KBM-7 (cell line): Measurements from ENCODE around the gene NEURL1.
"Not testable (repeated sequence)": the region's sequence is repeated elsewhere in the genome, so short reads cannot be mapped to it uniquely, and the experiment has no call there.

Experiments
- DNase-seq: peaks from one replicate; pipeline ENCODE4 v3.0.0-alpha.2; 2015
- in situ Hi-C: fragments of 300-500 bp; cut with MboI; formaldehyde crosslinking; loops from 2 replicates; pipeline ENCODE4 v1.14.3; 2020; ENCODE audit warnings: low sequenced_read_pairs, low pct_unique_long_range_greater_than_20kb, mixed read lengths

The NEURL1 gene

DNA sequence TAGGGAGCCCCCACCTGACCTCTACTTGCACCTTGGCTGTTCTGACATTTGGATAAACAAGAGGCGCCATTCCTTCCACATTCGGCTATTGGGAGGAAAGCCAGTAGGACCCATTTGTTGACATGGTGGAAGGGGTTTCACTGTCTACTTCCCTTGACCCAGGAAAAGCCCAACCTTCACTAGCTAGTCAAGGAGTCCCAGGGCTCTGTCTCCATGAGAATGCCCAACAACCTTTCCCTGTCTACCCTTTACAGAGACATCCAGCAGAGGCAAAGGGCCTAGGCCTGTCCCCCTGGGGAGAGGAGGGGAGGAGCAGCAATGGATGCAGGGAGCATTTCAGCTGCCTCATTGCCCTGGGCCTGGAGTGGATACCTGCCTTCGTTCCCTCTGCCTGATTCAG is 136.1 kb downstream of the NEURL1 start:
- no peak for DNase-seq
- in situ Hi-C loops, result no loop called here

DNA sequence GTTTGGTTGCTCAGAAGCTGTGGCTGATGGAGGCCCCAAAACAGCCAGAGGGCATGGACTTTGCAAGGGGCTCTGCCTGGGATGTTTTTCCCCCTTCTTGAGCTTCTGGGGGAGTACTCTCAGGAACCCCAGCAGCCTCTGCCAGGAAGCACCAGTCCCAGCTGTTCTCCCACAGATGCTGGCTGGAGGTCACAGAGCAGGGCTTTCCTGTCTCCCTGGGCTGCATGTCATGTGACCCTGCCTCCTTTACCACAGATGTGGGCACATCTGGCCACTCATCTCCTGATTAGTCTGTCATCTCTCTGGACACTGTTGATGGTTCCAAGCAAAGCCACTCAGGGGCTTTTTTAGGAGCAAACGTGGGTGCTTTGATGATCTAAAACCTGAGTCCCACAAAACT is 136.7 kb downstream of the NEURL1 start:
- in situ Hi-C loops, result no loop called here
- DNase-seq, result no peak

DNA sequence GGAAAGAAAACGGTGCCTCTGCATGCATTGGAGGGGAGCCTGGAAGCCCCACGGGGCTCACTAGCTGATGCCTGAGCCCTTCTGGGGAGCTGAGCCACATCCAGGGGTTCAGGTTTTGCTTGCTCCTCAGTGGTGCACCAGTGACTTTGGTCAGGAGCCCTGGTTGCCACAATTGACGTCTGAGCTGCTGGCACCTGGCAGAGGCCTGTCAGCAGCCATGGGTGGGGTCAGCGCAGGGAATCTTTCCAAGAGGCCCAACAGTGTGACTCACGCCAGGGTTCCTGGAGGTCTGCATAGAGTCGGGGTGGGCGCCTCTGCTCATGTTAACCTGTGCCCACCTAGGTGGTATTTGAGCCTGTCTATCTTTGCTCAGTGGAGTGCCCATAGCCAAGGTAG is 138.7 kb downstream of the NEURL1 start:
- in situ Hi-C loops, result no loop called here
- DNase-seq, result no peak

DNA sequence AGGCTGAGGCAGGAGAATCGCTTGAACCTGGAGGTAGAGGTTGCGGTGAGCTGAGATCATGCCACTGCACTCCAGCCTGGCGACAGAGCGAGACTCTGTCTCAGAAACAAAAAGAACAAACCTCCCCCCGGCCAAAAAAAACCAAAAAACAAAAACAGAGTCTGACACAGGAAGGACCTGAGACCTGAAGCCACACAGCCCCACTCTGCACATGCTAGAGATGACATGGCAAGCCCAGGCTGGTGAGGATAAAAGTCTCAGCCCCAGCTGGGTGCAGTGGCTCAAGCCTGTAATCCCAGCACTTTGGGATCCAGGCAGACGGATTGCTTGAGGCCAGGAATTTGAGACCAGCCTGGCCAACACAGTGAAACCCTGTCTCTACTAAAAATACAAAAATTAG is 139.4 kb downstream of the NEURL1 start:
- DNase-seq, in situ Hi-C loops: not testable (repeated sequence)

DNA sequence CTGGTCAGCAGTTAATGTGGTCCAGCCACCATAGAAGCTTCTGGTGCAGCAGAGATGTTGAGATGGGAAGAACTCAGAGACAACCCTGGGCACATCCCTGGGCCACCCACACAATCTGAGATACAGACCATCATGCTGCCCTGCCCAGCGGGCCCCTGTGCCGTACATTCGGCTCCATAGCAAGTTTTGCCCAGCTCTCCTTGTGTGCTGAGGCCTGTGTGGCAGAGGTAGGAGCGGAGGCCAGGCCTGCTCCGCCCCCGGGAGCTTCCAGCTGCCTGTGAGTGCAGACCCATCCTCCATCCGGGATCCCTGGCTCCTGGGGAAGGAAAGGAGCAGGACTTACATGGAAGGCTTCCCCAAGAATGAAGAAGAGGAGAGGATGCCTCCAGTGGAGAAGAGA is 140.3 kb downstream of the NEURL1 start:
- no peak for DNase-seq
- in situ Hi-C loops, result no loop called here

DNA sequence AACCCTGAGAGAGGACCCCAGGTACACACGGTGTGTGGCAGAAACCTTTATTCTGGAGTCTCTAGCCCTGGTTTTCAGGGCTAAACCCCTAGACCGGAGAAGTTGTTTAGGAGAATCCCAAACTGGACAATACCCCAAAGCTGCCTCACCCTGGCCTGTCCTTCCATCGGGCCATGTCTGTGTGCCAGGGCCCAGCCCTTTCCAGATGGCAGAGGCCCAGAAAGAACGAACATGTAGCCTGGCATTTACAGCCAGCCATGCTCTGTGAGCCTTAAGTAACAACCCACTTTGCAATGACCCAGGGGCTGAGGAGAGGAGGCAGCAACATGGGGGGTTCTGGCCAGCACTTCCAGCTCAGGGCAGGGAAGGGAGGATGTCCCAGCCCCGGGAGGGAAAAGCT is 142.1 kb downstream of the NEURL1 start:
- DNase-seq, result no peak
- in situ Hi-C loops, result no loop called here

DNA sequence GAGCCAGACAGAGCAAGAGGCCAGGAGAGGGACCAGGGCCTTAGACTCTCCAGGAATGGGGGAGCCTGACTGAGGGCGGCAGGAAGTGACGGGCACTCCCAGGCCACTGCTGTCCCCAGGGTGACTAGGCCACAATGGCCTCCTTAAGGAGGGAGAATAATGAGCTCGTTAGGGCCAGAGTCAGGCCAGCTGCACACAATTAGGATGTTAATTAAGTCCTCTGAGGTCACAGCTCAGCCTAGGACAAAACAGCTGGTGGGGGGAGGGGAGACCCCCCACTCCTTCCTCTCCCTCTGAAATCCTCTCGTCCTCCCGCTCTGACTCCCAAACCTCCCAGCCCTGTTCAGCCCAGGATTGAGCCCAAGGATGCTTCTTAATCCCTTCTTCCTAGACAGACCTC is 143.0 kb downstream of the NEURL1 start:
- in situ Hi-C loops, result no loop called here
- no peak for DNase-seq

DNA sequence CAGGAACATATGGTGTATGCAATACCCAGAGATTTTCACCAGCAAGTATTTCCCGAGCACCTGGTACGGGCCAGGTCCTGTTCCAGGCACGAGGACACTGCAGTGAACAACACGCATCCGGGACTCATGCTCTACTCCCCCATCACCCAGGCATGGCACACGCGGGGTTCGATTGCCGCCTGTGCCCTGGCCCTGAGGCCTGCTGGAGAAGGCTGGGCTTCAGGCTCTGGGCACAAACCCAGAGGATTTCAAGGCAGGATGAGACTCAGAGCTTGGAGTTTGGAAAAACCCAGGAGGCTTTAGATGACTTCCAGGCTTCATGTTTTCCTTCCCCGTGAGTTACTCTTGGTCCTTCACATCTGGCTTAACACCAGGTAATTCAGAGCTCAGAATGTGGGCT is 143.5 kb downstream of the NEURL1 start:
- in situ Hi-C loops, result no loop called here
- no peak for DNase-seq

DNA sequence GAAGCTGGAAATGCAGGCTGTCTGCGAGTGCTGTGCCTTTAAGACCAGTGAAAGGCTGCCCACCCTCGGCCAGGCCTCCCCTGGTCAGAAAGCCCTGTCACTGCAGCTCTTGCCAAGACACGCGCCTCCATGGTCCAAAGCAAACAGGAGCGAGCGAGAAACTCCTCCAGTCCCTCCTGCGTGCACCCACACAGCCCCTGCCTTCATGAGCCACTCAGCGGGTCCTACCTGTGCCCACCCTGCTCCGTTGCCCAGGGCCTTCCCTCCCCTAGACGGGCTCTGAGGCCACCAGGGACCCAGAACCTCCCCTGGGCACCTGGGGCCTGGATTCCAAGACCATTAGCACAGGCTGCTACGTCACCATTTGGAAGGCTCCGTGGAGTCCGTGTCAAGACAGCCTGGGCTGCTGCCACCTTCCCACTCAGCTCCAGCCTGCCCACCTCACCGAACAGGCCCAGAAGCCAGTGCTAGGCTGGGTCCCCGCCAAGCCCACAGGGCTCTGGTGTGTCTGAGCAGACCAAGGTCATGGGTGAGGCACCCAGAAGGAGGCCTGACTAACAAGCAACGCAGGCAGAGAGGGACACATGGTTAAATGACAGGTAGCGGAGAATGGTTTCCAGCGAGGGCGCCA is 144.5 kb downstream of the NEURL1 start:
- in situ Hi-C loops, result no loop called here
- DNase-seq, result no peak

DNA sequence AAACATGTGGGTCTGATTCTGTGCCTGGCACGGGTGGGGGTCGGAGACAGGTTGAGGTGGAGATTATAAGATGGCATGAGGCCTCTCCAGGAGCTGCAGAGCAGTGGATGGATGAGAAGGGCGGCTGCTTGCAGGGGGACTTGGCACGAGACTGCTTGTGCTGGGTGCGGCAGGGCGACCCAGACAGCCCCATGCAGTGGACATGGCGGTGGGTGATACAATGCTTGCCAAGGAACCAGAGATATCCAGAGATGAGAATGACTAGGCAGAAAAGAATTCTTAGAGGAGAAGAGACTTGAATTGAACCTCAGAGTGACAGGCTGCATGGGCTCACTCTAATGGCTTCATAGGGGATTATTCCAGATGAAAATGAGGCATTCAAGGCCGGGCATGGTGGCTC is 145.4 kb downstream of the NEURL1 start:
- in situ Hi-C loops, result no loop called here
- no peak for DNase-seq

DNA sequence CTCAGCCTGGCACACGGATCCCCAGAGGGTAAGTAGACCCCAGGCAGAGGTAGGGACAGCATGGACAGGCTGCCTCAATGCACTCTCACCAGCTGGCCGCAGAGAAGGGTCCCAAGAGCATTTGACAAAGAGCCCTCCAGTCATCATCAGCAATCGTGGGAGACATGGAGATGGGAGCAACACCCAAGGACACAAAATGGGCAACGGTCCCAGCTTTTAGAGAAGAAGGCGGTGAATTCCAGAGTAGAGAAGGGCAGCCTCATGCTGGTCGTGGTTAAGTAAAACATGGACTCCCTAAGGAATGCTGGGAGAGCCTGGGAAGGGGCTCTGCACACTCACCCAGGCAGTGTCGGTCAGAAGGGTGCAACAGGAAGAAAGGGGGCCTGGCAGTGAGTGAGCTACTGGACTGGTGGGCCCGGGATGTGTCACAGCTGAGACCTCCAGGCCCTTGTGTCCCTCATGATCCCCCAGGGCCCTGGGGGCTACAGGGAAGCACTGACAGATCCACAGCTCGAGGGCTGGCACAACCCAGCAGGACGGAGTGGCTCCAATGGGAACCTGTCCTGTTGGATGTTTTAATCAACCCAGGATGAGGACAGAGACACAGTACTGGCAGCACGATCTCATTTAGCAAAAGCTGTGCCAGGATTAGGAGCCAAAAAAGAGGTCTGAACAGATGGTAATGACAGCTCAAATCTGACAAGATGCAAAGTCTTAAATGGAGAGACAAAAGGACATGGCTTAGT is 147.1 kb downstream of the NEURL1 start:
- DNase-seq, result no peak
- in situ Hi-C loops, result no loop called here

DNA sequence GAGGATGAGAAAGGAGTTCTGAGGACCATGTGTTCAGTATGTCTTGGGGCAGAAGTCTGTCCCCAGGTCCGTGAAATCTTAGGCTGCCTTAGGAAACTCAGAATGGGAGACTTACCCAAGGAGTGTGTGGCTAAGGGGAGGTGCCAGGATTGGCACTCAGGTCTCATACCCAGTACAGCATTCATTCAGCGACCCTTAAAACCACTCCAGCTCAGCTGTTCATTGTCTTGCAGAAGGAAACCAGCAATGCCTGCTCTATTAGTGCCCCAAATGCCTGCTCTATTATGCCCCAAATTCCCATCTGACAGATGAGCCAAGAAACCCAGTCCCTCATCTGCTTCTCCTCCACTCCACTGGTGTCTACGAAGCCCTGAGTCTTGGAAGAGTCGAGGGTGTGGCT is 147.8 kb downstream of the NEURL1 start:
- no peak for DNase-seq
- in situ Hi-C loops, result no loop called here
